Neutrophil (primary cell): ENCODE results near the gene TSHZ2.
"Not testable (repeated sequence)": the region's sequence is repeated elsewhere in the genome, so short reads cannot be mapped to it uniquely, and the experiment has no call there.

Experiments
- H3K27ac ChIP-seq: fragments of 200-600 bp; sonication (generic); 2 replicates; pipeline ENCODE4 v1.5.1; 2016; ENCODE audit warnings: mild to moderate bottlenecking, moderate library complexity
- H3K27me3 ChIP-seq: fragments of 200-600 bp; sonication (generic); 2 replicates; pipeline ENCODE4 v1.6.0; 2016; ENCODE audit warnings: mild to moderate bottlenecking
- H3K36me3 ChIP-seq: fragments of 200-600 bp; sonication (generic); 2 replicates; pipeline ENCODE4 v1.5.1; 2017
- H3K4me1 ChIP-seq, 2 experiments: fragments of 200-600 bp in 1 of 2; sonication (generic) in 1 of 2; 1 replicate in 1 of 2; 2 replicates in 1 of 2; pipeline versions ENCODE4 v1.5.1 to v1.6.1; 2013 to 2016; ENCODE audit warnings: low read depth in 1 of 2, low read length in 1 of 2, mild to moderate bottlenecking in 1 of 2, moderate library complexity in 1 of 2; ENCODE audit not compliant: control insufficient read depth in 1 of 2, insufficient read depth in 1 of 2
- H3K4me3 ChIP-seq, 2 experiments: fragments of 200-600 bp in 1 of 2; sonication (generic) in 1 of 2; 1 replicate in 1 of 2; 2 replicates in 1 of 2; pipeline ENCODE4 v1.5.1; 2013 to 2016; ENCODE audit warnings: low read depth in 1 of 2, low read length in 1 of 2, mild to moderate bottlenecking in 1 of 2, moderate library complexity in 1 of 2
- H3K9me3 ChIP-seq: fragments of 200-600 bp; sonication (generic); 2 replicates; pipeline ENCODE4 v1.5.1; 2016
- CTCF ChIP-seq: fragments of 200-600 bp; sonication (generic); IDR thresholded peaks from 2 replicates; pipeline ENCODE4 v1.5.1; 2016; ENCODE audit warnings: antibody characterized with exemption

The TSHZ2 gene

GRCh38 chr20:53019464-53019863, 47.3 kb downstream of the TSHZ2 start:
- H3K27me3 ChIP-seq = no peaks in the 10 kb centered on the region
- H3K9me3 ChIP-seq = no peaks in the 10 kb centered on the region
- H3K36me3 ChIP-seq = no peaks in the 10 kb centered on the region
- no peak overlapping the region for H3K4me3 ChIP-seq
- TF ChIP-seq CTCF = no peak
- no peak overlapping the region for H3K27ac ChIP-seq
- H3K4me1 ChIP-seq = no peaks in the 10 kb centered on the region

- no peaks in the 10 kb centered on the region for H3K27me3 ChIP-seq
- no peaks in the 10 kb centered on the region for H3K9me3 ChIP-seq
- no peaks in the 10 kb centered on the region for H3K36me3 ChIP-seq
- no peak overlapping the region for H3K4me3 ChIP-seq
- H3K4me1 ChIP-seq = no peaks in the 10 kb centered on the region
- TF ChIP-seq CTCF = no peak
- no peak overlapping the region for H3K27ac ChIP-seq
Measured at GRCh38 chr20:53020376-53020775, 48.2 kb downstream of the TSHZ2 start.

GRCh38 chr20:53020834-53021233, 48.7 kb downstream of the TSHZ2 start:
- TF ChIP-seq CTCF = no peak
- H3K9me3 ChIP-seq = no peaks in the 10 kb centered on the region
- no peak overlapping the region for H3K4me3 ChIP-seq
- no peak overlapping the region for H3K27ac ChIP-seq
- H3K27me3 ChIP-seq = no peaks in the 10 kb centered on the region
- H3K36me3 ChIP-seq = no peaks in the 10 kb centered on the region
- no peaks in the 10 kb centered on the region for H3K4me1 ChIP-seq

- no peaks in the 10 kb centered on the region for H3K4me1 ChIP-seq
- H3K36me3 ChIP-seq = no peaks in the 10 kb centered on the region
- no peak for TF ChIP-seq CTCF
- no peaks in the 10 kb centered on the region for H3K9me3 ChIP-seq
- H3K4me3 ChIP-seq = no peak overlapping the region
- H3K27ac ChIP-seq = no peak overlapping the region
- H3K27me3 ChIP-seq = no peaks in the 10 kb centered on the region
Measured at GRCh38 chr20:53021934-53022333, 49.8 kb downstream of the TSHZ2 start.

- TF ChIP-seq CTCF = no peak
- Histone ChIP-seq H3K36me3 (no peaks in the 10 kb centered on the region), H3K4me1 (no peaks in the 10 kb centered on the region), H3K9me3 (no peaks in the 10 kb centered on the region), H3K4me3 (no peak overlapping the region), H3K27me3 (no peaks in the 10 kb centered on the region), H3K27ac (no peak overlapping the region)
Measured at GRCh38 chr20:53023732-53024520, 51.8 kb downstream of the TSHZ2 start.

- not testable (repeated sequence) for H3K9me3 ChIP-seq, H3K4me3 ChIP-seq, H3K27me3 ChIP-seq, H3K27ac ChIP-seq, H3K36me3 ChIP-seq, H3K4me1 ChIP-seq
Measured at GRCh38 chr20:53024653-53025052, 52.5 kb downstream of the TSHZ2 start.
